Fibroblast of pulmonary artery (primary cell): ENCODE measurements around the gene CUBN.

ENCODE experiments used
- DNase-seq: peaks from one replicate; pipeline ENCODE4 v3.0.0-alpha.2; 2010; ENCODE audit warnings: low read depth
- H3K4me3 ChIP-seq: replicated peaks from 2 replicates; pipeline ENCODE4 v1.5.1; 2011; ENCODE audit warnings: low read depth, mild to moderate bottlenecking, control low read depth, low read length, moderate library complexity
- CTCF ChIP-seq: IDR thresholded peaks from 2 replicates; pipeline ENCODE4 v1.5.1; 2011; ENCODE audit warnings: mild to moderate bottlenecking, control low read depth, low read length, inconsistent platforms; ENCODE audit errors: missing control alignments

The CUBN gene

GRCh38 chr10:16866541-16867275 lies 262.9 kb downstream of the CUBN start:
- H3K4me3 ChIP-seq: no peak overlapping the region
- DNase-seq: no peak
- no peak for TF ChIP-seq CTCF

- TF ChIP-seq CTCF: no peak
- H3K4me3 ChIP-seq: no peak overlapping the region
- no peak for DNase-seq
Measured at GRCh38 chr10:16865766-16866165, 263.8 kb downstream of the CUBN start.

- no peak for TF ChIP-seq CTCF
- DNase-seq: no peak
- no peak overlapping the region for H3K4me3 ChIP-seq
Measured at GRCh38 chr10:16863766-16864165, 265.8 kb downstream of the CUBN start.

GRCh38 chr10:16857419-16857818 lies 272.2 kb downstream of the CUBN start:
- no peak overlapping the region for H3K4me3 ChIP-seq
- no peak for TF ChIP-seq CTCF
- no peak for DNase-seq

- H3K4me3 ChIP-seq: no peak overlapping the region
- TF ChIP-seq CTCF: no peak
- DNase-seq: peak; percentile 39
Measured at GRCh38 chr10:16856567-16856966, 273.0 kb downstream of the CUBN start.

- no peak for TF ChIP-seq CTCF
- no peak for DNase-seq
- H3K4me3 ChIP-seq: no peak overlapping the region
Measured at GRCh38 chr10:16856092-16856491, 273.5 kb downstream of the CUBN start.

GRCh38 chr10:16854623-16855022 lies 275.0 kb downstream of the CUBN start:
- no peak overlapping the region for H3K4me3 ChIP-seq
- peak; percentile 33 for DNase-seq
- TF ChIP-seq CTCF: no peak
